ENCODE results near the gene LGALS7.

- TF ChIP-seq NFIC (IDR thresholded peaks at IDR 0.05) = no peak
- TF ChIP-seq USF1 (IDR thresholded peaks at IDR 0.05) = no peak
- TF ChIP-seq TAF1 (IDR thresholded peaks at IDR 0.05; ENCODE audit: low read depth) = no peak
- no peak for TF ChIP-seq TCF12 (IDR thresholded peaks at IDR 0.05; ENCODE audit: low read depth)
- no peak for TF ChIP-seq MAX (IDR thresholded peaks at IDR 0.05)
- TF ChIP-seq REST (IDR thresholded peaks at IDR 0.05; ENCODE audit: low read depth) = no peak
These were observed 42.9 kb upstream of the LGALS7 start for GRCh38 chr19:38816131-38816750.
